ENCODE data around the gene SHISA9.

Gene SHISA9

DNA sequence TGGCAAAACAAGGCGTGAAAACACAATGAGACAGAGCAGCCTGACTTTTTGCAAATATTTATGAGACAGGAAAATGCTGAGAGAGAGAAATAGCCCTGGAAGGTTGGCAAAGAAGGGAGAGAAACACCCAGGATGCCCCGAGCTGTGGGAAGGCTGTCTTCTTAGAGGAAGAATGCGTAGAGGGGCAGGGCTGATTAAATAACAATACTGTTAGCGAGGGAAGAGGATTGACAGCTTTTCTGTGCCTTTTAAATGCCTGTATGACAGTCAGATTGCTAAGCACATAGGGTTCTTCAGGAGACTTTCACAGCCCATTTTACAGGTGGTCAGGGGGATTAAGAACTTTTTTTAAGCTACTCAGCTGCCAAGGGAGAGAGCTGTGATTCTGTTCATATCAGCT is 219.2 kb downstream of the SHISA9 start:
- no peaks in the 10 kb centered on the region for H3K36me3 ChIP-seq (ENCODE audit: control insufficient read depth, insufficient read depth, low read length)
- H3K4me1 ChIP-seq (ENCODE audit: control insufficient read depth, insufficient read depth, low read length), result no peaks in the 10 kb centered on the region
- no peak overlapping the region for H3K27ac ChIP-seq (ENCODE audit: low read depth, low read length)
- H3K9ac ChIP-seq (ENCODE audit: low read length), result no peak overlapping the region
- no peaks in the 10 kb centered on the region for H3K27me3 ChIP-seq (ENCODE audit: control insufficient read depth, insufficient read depth, low read length)
- no peak overlapping the region for H3K4me3 ChIP-seq (ENCODE audit: low read length)

DNA sequence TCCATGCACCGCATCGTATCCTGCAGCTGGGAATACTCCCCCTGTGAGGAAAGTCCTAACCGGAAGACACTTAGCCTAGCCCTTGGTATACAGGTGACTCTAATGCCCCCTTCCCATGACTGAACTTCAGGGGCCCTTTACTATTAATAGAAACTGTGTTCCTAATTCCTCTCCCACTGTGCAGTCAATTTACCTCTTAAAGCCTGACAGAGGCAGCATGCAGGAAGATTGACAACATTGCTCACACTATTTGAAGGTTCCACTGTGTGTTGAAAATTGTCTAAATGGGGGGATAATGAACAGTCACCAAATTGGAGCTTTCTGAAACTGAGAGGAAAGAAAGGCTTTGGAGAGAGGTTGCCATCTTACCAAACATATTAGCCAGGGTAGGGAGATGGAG is 222.6 kb downstream of the SHISA9 start:
- no peaks in the 10 kb centered on the region for H3K36me3 ChIP-seq (ENCODE audit: control insufficient read depth, insufficient read depth, low read length)
- H3K27ac ChIP-seq (ENCODE audit: low read depth, low read length), result no peak overlapping the region
- no peak overlapping the region for H3K4me3 ChIP-seq (ENCODE audit: low read length)
- H3K9ac ChIP-seq (ENCODE audit: low read length), result no peak overlapping the region
- H3K27me3 ChIP-seq (ENCODE audit: control insufficient read depth, insufficient read depth, low read length), result no peaks in the 10 kb centered on the region
- H3K4me1 ChIP-seq (ENCODE audit: control insufficient read depth, insufficient read depth, low read length), result no peaks in the 10 kb centered on the region

DNA sequence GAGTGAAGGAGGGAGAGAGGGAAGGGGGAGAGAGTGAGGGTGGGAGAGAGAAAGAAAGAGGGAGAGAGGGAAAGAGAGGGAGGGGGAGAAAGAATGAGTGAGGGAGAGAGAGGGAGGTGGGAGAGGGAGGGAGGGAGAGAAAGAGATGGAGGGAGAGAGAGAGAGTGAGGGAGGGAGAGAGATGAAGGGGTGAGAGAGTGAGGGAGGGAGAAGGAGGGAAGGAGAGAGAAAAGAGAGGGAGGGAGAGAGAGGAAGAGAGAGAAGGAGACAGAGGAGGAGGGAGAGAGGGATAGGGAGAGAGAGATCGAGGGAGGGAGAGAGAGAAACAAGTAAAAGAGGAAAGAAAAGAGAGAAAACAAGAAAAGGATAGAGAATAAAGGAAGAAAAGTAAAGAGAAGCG is 225.7 kb downstream of the SHISA9 start:
- H3K4me3 ChIP-seq (ENCODE audit: low read length), result no peak overlapping the region
- no peak overlapping the region for H3K27ac ChIP-seq (ENCODE audit: low read depth, low read length)
- no peak overlapping the region for H3K9ac ChIP-seq (ENCODE audit: low read length)
- no peaks in the 10 kb centered on the region for H3K27me3 ChIP-seq (ENCODE audit: control insufficient read depth, insufficient read depth, low read length)
- H3K4me1 ChIP-seq (ENCODE audit: control insufficient read depth, insufficient read depth, low read length), result no peaks in the 10 kb centered on the region
- no peaks in the 10 kb centered on the region for H3K36me3 ChIP-seq (ENCODE audit: control insufficient read depth, insufficient read depth, low read length)

DNA sequence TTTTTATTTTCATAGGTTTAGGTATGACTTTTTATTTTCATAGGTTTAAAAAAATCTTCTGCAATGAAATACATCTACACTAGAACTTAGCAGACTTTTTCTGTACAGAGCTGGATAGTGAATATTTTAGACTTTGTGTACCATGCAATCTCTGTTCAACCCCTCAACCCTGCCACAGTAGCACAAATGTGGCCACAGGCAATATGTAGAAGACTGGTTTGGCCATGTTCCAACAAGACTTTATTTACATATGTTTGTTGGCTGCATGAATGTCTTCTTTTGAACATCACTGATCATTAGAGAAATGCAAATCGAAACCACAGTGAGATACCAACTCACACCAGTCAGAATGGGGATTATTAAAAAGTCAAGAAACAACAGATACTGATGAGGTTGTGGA is 229.2 kb downstream of the SHISA9 start:
- Histone ChIP-seq H3K4me1 (ENCODE audit: control insufficient read depth, insufficient read depth, low read length) (no peaks in the 10 kb centered on the region), H3K4me3 (ENCODE audit: low read length) (no peak overlapping the region), H3K27me3 (ENCODE audit: control insufficient read depth, insufficient read depth, low read length) (no peaks in the 10 kb centered on the region), H3K27ac (ENCODE audit: low read depth, low read length) (no peak overlapping the region), H3K9ac (ENCODE audit: low read length) (no peak overlapping the region), H3K36me3 (ENCODE audit: control insufficient read depth, insufficient read depth, low read length) (no peaks in the 10 kb centered on the region)

DNA sequence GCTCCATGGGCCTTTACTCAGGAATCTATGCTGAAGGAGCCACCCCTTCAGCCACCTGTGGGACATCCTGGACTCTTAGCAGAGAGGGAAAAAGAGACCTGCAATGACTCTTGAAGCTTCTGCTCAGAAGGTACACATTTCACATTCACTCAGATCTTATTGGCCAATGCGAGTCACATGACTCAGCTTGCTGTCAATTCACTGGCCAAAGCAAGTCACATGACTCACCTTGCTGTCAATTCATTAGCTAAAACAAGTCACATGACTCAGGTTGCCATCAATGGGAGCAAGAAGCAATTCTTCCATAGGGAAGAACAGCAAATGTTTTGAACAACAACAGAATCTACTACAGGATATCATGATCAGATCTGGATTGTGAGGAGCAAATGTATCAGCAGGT is 233.4 kb downstream of the SHISA9 start:
- H3K9ac ChIP-seq (ENCODE audit: low read length), result no peak overlapping the region

DNA sequence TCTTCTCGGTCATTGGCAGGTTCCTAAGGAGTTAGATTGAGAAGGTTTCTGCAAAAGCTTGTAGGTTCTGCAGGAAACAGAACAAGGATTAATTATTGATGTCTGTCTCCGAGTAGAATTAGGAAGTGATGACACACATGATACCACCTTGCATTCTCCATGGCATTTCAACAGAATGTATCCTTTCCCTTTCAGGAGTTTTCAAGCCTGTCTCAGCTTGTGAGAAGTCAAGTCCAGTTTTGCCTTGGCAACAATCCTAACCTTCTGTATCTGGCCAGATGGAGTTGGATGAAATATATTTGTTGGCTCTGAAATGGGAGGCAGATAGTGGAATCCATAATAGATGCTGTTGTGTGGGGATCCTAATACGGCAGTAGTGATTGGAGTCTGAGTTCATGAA is 235.5 kb downstream of the SHISA9 start:
- H3K36me3 ChIP-seq (ENCODE audit: control insufficient read depth, insufficient read depth, low read length), result no peaks in the 10 kb centered on the region
- H3K4me1 ChIP-seq (ENCODE audit: control insufficient read depth, insufficient read depth, low read length), result no peaks in the 10 kb centered on the region
- H3K27me3 ChIP-seq (ENCODE audit: control insufficient read depth, insufficient read depth, low read length), result no peaks in the 10 kb centered on the region
- H3K4me3 ChIP-seq (ENCODE audit: low read length), result no peak overlapping the region
- H3K9ac ChIP-seq (ENCODE audit: low read length), result no peak overlapping the region
- H3K27ac ChIP-seq (ENCODE audit: low read depth, low read length), result no peak overlapping the region

More for the DNA sequence above, 233.4 kb downstream of the SHISA9 start:
- Histone ChIP-seq H3K4me3 (ENCODE audit: low read length) (no peak overlapping the region), H3K27ac (ENCODE audit: low read depth, low read length) (no peak overlapping the region), H3K36me3 (ENCODE audit: control insufficient read depth, insufficient read depth, low read length) (no peaks in the 10 kb centered on the region), H3K27me3 (ENCODE audit: control insufficient read depth, insufficient read depth, low read length) (no peaks in the 10 kb centered on the region), H3K4me1 (ENCODE audit: control insufficient read depth, insufficient read depth, low read length) (no peaks in the 10 kb centered on the region)

DNA sequence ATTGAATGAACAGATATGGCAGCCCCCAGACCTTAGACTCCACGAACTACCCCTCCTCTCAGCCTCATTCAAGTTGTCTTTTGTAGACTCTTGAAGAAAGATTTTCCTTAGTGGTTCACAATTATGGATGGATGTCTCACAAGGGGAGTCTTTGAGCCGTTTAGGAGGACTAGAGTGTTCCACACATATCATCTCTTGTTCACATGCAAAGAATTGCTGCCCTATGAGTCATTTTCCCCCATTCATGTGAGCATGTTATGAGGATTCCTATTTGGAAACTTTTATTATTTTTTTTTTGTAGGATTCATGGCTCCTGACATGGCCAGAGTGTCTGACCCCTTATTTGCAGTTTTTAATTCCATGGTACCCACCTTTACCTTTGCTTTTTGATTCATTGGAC is 237.1 kb downstream of the SHISA9 start:
- Histone ChIP-seq H3K27me3 (ENCODE audit: control insufficient read depth, insufficient read depth, low read length) (no peaks in the 10 kb centered on the region), H3K9ac (ENCODE audit: low read length) (no peak overlapping the region), H3K36me3 (ENCODE audit: control insufficient read depth, insufficient read depth, low read length) (no peaks in the 10 kb centered on the region), H3K4me3 (ENCODE audit: low read length) (no peak overlapping the region), H3K4me1 (ENCODE audit: control insufficient read depth, insufficient read depth, low read length) (no peaks in the 10 kb centered on the region), H3K27ac (ENCODE audit: low read depth, low read length) (no peak overlapping the region)

DNA sequence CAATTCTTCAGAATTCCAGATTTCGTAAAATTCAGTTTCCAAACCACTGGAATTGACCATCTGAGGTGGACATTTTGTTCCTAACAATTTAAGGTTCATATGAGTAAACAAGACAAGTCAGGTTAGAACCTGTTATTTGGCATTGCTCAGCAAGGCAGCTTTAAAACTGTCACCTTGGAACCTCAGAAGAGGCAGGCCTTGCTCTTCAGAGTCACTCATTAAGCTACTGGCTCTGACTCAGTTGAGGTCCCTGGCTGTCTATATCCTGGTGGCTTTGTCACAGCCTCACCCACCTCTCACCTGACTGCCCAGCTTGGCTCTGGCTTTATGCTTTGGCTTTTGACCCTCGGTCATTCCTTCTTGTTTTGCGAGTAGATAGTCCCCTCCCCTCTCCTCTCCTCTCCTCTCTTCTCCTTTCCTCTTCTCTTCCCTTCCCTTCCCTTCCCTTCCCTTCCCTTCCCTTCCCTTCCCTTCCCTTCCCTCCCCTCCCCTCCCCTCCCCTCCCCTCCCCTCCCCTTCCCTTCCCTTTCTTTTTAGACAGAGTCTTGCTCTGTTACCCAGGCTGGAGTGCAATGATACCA is 238.4 kb downstream of the SHISA9 start:
- no peak overlapping the region for H3K27ac ChIP-seq (ENCODE audit: low read depth, low read length)
- no peaks in the 10 kb centered on the region for H3K27me3 ChIP-seq (ENCODE audit: control insufficient read depth, insufficient read depth, low read length)
- H3K4me1 ChIP-seq (ENCODE audit: control insufficient read depth, insufficient read depth, low read length), result no peaks in the 10 kb centered on the region
- H3K4me3 ChIP-seq (ENCODE audit: low read length), result no peak overlapping the region
- no peaks in the 10 kb centered on the region for H3K36me3 ChIP-seq (ENCODE audit: control insufficient read depth, insufficient read depth, low read length)
- no peak overlapping the region for H3K9ac ChIP-seq (ENCODE audit: low read length)

DNA sequence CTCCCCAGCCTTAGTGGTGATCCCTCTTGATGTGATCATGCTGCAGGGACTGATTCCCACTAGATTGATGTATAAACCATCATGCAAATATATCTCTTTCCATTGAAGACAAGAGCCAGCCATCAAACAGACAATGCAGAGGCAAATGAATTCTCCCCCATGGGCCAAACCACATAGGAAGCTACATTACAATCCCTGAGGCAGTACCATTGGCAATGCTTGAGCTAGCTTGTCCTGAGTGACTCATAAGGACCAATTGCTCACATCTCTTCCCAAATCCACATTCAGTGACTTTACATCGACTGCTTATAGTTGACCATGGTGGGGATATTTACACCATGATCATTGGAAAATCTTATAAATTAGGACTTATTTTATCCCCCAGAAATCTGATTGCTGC is 242.2 kb downstream of the SHISA9 start:
- Histone ChIP-seq H3K9ac (ENCODE audit: low read length) (no peak overlapping the region), H3K4me3 (ENCODE audit: low read length) (no peak overlapping the region), H3K27ac (ENCODE audit: low read depth, low read length) (no peak overlapping the region), H3K27me3 (ENCODE audit: control insufficient read depth, insufficient read depth, low read length) (no peaks in the 10 kb centered on the region), H3K36me3 (ENCODE audit: control insufficient read depth, insufficient read depth, low read length) (no peaks in the 10 kb centered on the region), H3K4me1 (ENCODE audit: control insufficient read depth, insufficient read depth, low read length) (no peaks in the 10 kb centered on the region)

DNA sequence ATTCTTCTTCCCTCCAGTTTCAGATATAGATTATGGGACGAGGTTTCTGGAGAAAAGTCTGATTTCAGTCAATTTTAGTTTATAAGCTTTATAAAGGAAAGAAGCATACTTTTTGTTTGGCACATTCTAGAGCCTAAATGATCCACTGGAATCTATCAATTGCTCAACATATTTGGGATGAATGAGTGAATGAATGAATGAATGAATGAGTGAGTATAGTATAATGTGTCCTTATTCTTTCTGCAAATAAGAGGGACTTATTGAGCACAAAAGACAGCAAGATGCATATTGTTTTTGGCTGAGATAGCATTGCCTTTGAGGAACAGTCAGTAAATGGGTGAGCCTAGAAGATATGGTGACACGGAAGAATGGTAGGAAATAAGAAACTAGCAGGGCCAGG is 245.4 kb downstream of the SHISA9 start:
- H3K4me3 ChIP-seq (ENCODE audit: low read length), result no peak overlapping the region
- no peak overlapping the region for H3K27ac ChIP-seq (ENCODE audit: low read depth, low read length)
- H3K9ac ChIP-seq (ENCODE audit: low read length), result no peak overlapping the region
- no peaks in the 10 kb centered on the region for H3K27me3 ChIP-seq (ENCODE audit: control insufficient read depth, insufficient read depth, low read length)
- no peaks in the 10 kb centered on the region for H3K4me1 ChIP-seq (ENCODE audit: control insufficient read depth, insufficient read depth, low read length)
- no peaks in the 10 kb centered on the region for H3K36me3 ChIP-seq (ENCODE audit: control insufficient read depth, insufficient read depth, low read length)

DNA sequence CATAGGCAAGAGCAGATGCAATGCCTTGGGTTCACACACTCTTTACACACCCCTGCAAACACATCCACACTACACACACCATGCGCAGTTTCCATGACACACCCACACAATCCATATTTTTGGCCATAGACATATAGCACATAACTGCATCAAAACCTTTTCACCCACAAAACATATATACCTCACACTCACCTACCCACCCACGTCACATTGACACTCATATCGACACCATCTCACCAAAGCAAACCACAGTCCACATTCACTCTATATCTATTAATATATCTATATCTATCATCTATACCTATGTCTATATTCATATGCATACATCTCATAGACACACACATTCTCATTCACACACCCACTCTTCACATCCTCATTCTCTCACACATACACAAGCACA is 246.9 kb downstream of the SHISA9 start:
- Histone ChIP-seq H3K9ac (ENCODE audit: low read length) (no peak overlapping the region), H3K4me3 (ENCODE audit: low read length) (no peak overlapping the region), H3K27ac (ENCODE audit: low read depth, low read length) (no peak overlapping the region), H3K27me3 (ENCODE audit: control insufficient read depth, insufficient read depth, low read length) (no peaks in the 10 kb centered on the region), H3K4me1 (ENCODE audit: control insufficient read depth, insufficient read depth, low read length) (no peaks in the 10 kb centered on the region), H3K36me3 (ENCODE audit: control insufficient read depth, insufficient read depth, low read length) (no peaks in the 10 kb centered on the region)

DNA sequence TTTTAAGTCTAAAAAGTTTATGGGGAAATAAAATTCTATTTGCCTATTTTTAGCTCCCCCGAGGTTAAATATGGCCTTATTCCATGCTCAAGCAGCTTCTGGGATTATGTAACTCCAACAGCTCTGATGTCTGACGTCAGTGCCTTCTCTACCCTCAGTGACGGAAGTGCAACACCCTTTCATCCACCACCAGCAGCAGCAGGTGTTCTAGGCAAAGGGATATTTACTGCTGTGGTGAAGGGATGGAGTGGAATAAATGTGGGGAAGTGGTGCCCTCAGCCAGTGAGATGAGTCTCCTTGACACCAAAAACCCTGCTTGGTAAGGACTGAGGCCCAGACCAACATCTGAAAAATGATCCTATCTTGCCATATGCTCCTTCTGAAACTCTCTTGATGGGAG is 247.4 kb downstream of the SHISA9 start:
- Histone ChIP-seq H3K27ac (ENCODE audit: low read depth, low read length) (no peak overlapping the region), H3K4me1 (ENCODE audit: control insufficient read depth, insufficient read depth, low read length) (no peaks in the 10 kb centered on the region), H3K4me3 (ENCODE audit: low read length) (no peak overlapping the region), H3K36me3 (ENCODE audit: control insufficient read depth, insufficient read depth, low read length) (no peaks in the 10 kb centered on the region), H3K27me3 (ENCODE audit: control insufficient read depth, insufficient read depth, low read length) (no peaks in the 10 kb centered on the region), H3K9ac (ENCODE audit: low read length) (no peak overlapping the region)

DNA sequence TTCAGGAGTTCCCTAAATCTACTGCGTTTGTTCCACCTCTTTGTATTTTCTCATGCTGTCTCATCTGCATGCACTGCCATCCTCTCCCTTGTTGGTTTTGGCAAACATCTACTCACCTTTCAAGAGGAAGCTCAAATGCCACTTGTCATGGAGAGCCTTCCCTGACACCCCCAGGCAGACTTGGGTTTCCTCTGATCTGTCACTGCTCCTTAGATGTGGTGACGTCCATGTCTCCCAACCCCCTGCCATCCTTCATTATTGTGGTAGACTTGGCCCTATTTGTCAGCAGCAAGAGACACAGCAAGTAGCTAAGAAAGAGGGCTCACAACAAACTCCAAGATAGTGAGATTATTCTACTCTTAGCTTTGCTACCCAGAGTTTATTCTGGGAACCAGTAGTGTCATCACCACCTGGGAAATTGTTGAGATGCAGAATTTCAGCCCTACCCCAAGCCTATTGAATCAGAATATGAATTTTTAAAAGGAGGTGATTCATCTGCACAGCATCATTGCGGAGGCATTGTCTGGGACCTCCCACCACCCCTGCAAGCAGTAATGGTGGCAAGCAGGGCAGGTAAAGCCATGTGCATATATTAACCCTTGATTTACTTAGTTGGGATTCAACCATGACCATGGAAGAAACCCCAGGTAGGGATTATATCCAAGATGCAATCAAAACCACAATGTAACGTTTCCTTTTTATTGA is 248.9 kb downstream of the SHISA9 start:
- no peaks in the 10 kb centered on the region for H3K36me3 ChIP-seq (ENCODE audit: control insufficient read depth, insufficient read depth, low read length)
- H3K27me3 ChIP-seq (ENCODE audit: control insufficient read depth, insufficient read depth, low read length), result no peaks in the 10 kb centered on the region
- H3K4me3 ChIP-seq (ENCODE audit: low read length), result no peak overlapping the region
- no peaks in the 10 kb centered on the region for H3K4me1 ChIP-seq (ENCODE audit: control insufficient read depth, insufficient read depth, low read length)
- H3K9ac ChIP-seq (ENCODE audit: low read length), result no peak overlapping the region
- no peak overlapping the region for H3K27ac ChIP-seq (ENCODE audit: low read depth, low read length)

Measured in rectal smooth muscle tissue (tissue), 1 donor.